Measurements from ENCODE around the gene METTL3.
A peak's percentile ranks its signal among the peaks of the same experiment; 100 is the strongest.

The METTL3 gene

DNA sequence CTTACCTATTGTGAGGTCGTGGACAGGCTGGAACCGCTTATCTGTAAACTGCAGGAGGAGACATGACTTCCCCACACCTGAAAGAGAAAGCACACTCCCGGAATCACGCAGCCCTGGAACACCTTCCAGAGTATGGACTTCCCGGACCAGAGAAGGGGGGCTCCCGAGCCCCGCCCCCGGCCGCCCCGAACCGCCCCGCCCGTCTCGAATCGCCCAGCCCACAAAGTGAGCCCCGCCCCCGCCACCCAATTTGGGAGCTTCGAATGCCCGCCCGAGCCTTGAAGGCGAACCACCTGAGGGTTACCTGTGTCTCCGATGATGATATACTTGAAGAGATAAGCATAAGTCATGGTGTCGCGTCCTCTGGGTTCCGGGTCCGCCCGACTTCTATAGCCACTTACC lies 34.6 kb downstream of the METTL3 start:
- no peak for DNase-seq (ENCODE audit: low spot score)

DNA sequence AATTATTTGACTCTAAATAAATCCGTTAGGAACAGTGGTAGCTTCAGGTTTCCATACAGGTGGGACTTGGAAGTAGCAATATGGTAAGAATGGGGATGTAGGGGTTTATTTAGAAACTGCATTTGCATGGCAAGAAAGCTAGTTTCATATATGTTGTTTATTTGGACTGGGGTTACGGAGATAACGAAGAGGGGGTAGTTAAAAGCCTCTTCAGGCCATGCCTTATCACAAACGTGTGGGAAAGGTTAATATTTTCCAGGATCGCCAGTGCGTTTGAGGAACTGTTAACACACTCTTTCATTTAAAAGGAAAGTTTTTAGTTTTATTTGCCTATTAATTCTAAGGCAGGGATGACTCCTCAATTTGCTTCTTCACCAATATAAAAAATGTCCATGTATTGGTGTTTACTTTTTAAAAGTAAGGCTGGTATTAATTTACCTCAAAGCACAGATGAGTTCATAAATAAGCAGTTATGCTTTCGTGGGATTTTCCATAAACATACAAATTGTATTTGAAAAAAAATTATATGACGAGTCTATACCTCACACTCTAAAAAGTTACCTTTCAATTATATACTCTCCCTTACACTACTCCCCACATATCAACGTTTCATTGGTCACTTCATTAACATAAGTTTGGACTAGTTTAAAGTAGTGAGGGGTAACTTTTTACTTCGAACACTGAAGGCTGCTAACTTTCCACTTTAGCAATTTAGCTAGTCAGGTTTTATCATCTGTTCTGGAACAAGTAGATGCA lies 35.2 kb downstream of the METTL3 start:
- DNase-seq (ENCODE audit: low spot score): no peak

DNA sequence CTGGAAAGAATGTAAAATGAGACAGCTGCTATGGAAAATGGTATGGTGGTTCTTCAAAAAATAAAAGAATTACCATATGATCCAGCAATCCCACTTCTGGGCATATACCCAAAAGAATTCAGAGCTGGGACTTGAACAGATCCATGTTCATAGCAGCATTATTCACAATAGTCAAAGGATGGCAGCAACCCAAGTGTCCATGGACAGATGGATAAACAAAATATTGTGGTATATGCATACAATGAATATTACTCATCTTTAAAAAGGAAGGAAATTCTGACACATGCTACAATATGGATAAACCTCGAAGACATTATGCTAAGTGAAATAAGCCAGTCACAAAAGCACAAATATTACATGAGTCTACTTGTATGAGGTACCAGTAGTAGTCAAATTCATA lies 43.5 kb downstream of the METTL3 start:
- DNase-seq (ENCODE audit: low spot score): no peak

DNA sequence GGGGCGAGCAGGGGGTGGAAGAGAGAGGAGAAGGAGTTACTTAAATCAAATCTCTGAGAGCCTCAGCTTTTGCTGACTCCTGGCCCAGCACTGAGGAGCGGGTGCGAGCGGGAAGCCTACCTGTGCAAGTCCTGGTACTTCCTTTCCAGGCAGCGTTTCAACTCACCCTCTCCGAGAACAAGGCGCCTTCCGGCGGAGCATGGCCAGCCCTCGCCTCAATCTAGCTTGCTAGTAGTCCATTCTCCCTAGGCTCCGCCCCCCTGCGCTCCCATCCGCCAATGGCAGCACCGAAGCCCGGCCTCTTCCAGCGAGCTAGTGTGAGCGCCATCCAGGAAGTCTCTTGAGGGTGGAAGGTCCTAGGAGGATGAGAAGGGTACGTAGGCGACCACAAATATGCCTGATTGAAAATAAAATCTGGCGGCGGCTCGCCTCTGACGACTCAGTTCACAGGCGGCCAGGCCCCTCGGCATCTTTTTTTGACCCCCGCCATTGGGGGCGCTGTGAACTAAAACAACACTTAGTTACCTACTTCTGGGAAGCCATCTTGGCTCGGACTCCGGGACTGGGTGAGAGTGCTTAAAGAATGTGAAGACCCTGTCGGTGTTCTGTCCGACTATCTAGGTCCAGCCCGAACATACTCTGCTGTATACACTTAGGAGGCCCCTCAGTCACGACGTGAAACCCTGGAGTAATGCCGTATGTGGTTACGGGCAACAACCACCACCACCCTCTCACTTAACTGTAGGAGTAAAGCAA lies 55.0 kb downstream of the METTL3 start, which contains the start of gene CHD8:
Gene CHD8, minus strand, starts transcription at position 212 of the 756 bp plus-strand sequence. CDS start 24,480 bp downstream, outside the sequence.
- DNase-seq (ENCODE audit: low spot score): peak; percentile 100

DNA sequence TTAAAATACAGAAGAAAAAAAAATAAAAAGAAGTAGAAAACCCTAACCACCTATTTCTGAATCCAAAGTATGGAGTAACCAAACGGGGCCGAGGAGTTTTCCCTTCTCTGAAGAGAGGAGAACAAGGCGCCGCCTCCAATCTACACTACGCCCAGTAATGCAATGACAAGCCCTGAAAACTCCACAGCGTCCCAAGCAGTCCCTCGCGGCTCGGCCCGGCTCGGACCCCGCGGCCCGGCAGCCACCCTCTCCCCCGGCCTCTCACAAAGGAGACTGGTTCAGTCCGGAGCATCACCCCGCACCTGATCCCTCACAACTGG lies 55.6 kb downstream of the METTL3 start:
- DNase-seq (ENCODE audit: low spot score): no peak

DNA sequence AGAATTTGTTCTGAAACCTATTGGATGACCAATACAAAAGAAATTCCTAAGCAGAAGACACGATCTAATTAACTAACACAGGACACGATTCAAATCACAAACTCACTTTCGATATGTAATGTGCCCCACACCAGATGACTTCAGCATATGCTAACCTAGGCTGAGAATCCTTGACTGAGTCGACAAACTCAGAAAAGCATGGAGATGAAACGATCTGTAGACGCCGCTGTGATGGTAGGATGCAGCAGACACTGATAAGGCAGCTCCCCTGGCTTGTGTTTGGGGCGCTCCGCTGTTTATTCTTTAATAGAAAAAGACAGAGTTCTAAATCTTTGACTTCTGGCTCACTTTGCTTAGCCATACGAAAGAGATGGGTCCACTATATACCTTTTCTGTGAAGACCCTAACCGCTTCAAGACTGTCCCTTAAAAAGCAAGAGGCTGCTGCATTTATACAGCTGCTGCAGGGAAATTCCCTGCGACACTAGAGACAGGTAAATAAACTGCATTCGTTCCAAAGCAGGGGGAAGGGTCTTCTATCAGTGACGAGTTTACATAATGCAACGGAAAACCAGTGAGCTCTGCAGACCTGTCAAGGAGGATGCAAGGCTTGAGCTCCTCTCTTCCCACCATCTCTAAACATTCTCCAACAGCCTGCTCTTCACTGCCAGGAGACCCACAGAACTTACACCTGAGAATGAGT lies 56.1 kb downstream of the METTL3 start:
- peak; percentile 22 for DNase-seq (ENCODE audit: low spot score)

DNA sequence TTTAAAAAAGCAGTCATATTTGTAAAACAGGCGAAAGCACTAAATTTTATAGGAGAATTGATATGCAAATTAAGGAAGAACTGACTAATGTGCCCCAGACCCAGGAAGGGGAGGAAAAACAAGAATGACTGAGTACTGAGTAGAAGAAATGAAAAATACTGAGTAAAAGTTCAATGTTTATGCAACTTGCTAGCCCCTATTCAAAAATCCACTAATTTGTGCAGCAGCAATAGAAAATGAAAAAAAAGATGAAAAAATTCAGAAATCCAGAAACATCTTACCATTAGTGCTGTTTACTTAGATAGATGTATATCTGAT lies 61.3 kb downstream of the METTL3 start:
- DNase-seq (ENCODE audit: low spot score): no peak
